HCT116 (cell line): ENCODE results near the gene LRRC14B.

Experiments
- EZH2 ChIP-seq: fragments of 200-600 bp; sonication (generic); IDR thresholded peaks from 2 replicates; pipeline ENCODE4 v1.6.1; 2017; ENCODE audit warnings: antibody characterized with exemption, mixed run types
- POLR2A ChIP-seq: IDR thresholded peaks from 2 replicates; pipeline ENCODE4 v1.7.0; 2011; ENCODE audit warnings: borderline replicate concordance; ENCODE audit not compliant: insufficient read depth, insufficient read length; ENCODE audit errors: extremely low read depth
- RAD21 ChIP-seq: IDR thresholded peaks from 2 replicates; pipeline ENCODE4 v1.6.1; 2012; ENCODE audit warnings: low read depth, mild to moderate bottlenecking
- TF ChIP-seq, protein P1 (sequence below), 3 experiments: fragments of 200-600 bp in 1 of 3; sonication (generic) in 1 of 3; IDR thresholded peaks in 2 of 3; conservative IDR thresholded peaks in 1 of 3; 2 replicates each; pipeline ENCODE4 v1.5.1; 2012 to 2017; ENCODE audit warnings: low read depth in 2 of 3, low read length in 2 of 3, antibody characterized with exemption in 1 of 3, borderline replicate concordance in 1 of 3, control low read depth in 1 of 3, mild to moderate bottlenecking in 1 of 3, mixed read lengths in 1 of 3, mixed run types in 1 of 3, moderate library complexity in 1 of 3; ENCODE audit not compliant: insufficient read depth in 1 of 3

DNA sequence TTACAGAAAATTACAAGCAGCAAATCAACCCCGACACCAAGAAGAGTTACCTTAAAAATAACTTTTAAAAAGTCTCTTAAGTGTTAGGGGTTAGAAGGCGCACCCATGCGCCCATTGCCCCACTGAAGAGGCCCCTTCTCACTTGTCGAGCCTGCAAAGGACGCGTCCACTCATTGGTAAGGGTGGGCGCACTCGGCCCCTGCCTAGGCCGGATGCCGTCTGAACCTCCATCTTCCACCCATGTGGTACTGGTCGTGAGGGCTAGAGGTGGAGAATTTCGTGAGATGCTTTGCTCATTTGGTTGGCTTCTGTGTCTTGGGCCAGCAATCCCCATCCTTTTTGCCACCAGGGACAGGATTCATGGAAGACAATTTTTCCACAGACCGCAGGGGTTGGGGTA is 27.5 kb upstream of the LRRC14B start:
- TF ChIP-seq, protein P1, sequence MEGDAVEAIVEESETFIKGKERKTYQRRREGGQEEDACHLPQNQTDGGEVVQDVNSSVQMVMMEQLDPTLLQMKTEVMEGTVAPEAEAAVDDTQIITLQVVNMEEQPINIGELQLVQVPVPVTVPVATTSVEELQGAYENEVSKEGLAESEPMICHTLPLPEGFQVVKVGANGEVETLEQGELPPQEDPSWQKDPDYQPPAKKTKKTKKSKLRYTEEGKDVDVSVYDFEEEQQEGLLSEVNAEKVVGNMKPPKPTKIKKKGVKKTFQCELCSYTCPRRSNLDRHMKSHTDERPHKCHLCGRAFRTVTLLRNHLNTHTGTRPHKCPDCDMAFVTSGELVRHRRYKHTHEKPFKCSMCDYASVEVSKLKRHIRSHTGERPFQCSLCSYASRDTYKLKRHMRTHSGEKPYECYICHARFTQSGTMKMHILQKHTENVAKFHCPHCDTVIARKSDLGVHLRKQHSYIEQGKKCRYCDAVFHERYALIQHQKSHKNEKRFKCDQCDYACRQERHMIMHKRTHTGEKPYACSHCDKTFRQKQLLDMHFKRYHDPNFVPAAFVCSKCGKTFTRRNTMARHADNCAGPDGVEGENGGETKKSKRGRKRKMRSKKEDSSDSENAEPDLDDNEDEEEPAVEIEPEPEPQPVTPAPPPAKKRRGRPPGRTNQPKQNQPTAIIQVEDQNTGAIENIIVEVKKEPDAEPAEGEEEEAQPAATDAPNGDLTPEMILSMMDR (IDR thresholded peaks at IDR 0.05 in 2 of 3, conservative IDR thresholded peaks at IDR 0.05 in 1 of 3; ENCODE audit: borderline replicate concordance in 1 of 3, insufficient read depth in 1 of 3, low read depth in 2 of 3, low read length in 2 of 3): no peak
- no peak for TF ChIP-seq RAD21
- TF ChIP-seq POLR2A: no peak
- no peak for TF ChIP-seq EZH2
